Trophoblast cell (in vitro differentiated cells and primary cell): ENCODE results near the gene CCL2.

Source experiments
- DNase-seq, 2 donors: peaks; one replicate each; pipeline ENCODE4 v3.0.0-alpha.2; 2016
- H2AFZ ChIP-seq: 2 replicates; pipeline ENCODE4 v1.6.1; 2013; ENCODE audit warnings: low read length, moderate library complexity, mild to moderate bottlenecking; ENCODE audit not compliant: insufficient read depth, poor library complexity
- H2AK5ac ChIP-seq: 2 replicates; pipeline ENCODE4 v1.6.1; 2013; ENCODE audit warnings: mild to moderate bottlenecking, low read length
- H2BK120ac ChIP-seq: 2 replicates; pipeline ENCODE4 v1.6.1; 2013; ENCODE audit warnings: low read length, mild to moderate bottlenecking, moderate library complexity; ENCODE audit not compliant: insufficient read depth, poor library complexity
- H2BK12ac ChIP-seq: 2 replicates; pipeline ENCODE4 v1.6.1; 2013; ENCODE audit warnings: mild to moderate bottlenecking, low read length, moderate library complexity
- H2BK5ac ChIP-seq: 2 replicates; pipeline ENCODE4 v1.6.1; 2013; ENCODE audit warnings: low read length, low read depth, moderate library complexity, mild to moderate bottlenecking; ENCODE audit not compliant: poor library complexity
- H3K14ac ChIP-seq: 2 replicates; pipeline ENCODE4 v1.6.1; 2013; ENCODE audit warnings: mild to moderate bottlenecking, low read length
- H3K18ac ChIP-seq: 2 replicates; pipeline ENCODE4 v1.6.1; 2013; ENCODE audit warnings: mild to moderate bottlenecking, low read length
- H3K23ac ChIP-seq: 2 replicates; pipeline ENCODE4 v1.6.1; 2013; ENCODE audit warnings: low read length
- H3K27ac ChIP-seq: 2 replicates; pipeline ENCODE4 v1.5.1; 2013; ENCODE audit warnings: low read depth, mild to moderate bottlenecking, inconsistent platforms, low read length, moderate library complexity
- H3K27me3 ChIP-seq: 2 replicates; pipeline ENCODE4 v1.6.1; 2013; ENCODE audit warnings: inconsistent platforms, mild to moderate bottlenecking, low read length, moderate library complexity; ENCODE audit not compliant: insufficient read depth
- H3K36me3 ChIP-seq, 2 experiments: 1 replicate in 1 of 2; 2 replicates in 1 of 2; pipeline ENCODE4 v1.6.1; 2013; ENCODE audit warnings: low read length in 2 of 2, mild to moderate bottlenecking in 2 of 2, moderate library complexity in 1 of 2; ENCODE audit not compliant: insufficient read depth in 2 of 2, control insufficient read depth in 1 of 2
- H3K4ac ChIP-seq: 2 replicates; pipeline ENCODE4 v1.6.1; 2013; ENCODE audit warnings: low read depth, mild to moderate bottlenecking, low read length, moderate library complexity
- H3K4me1 ChIP-seq, 2 experiments: 1 replicate in 1 of 2; 2 replicates in 1 of 2; pipeline ENCODE4 v1.6.1; 2013; ENCODE audit warnings: low read length in 2 of 2, mild to moderate bottlenecking in 2 of 2, moderate library complexity in 1 of 2; ENCODE audit not compliant: insufficient read depth in 2 of 2, control insufficient read depth in 1 of 2
- H3K4me2 ChIP-seq: 2 replicates; pipeline ENCODE4 v1.6.1; 2013; ENCODE audit warnings: inconsistent platforms, mild to moderate bottlenecking, low read length, moderate library complexity
- H3K4me3 ChIP-seq: 2 replicates; pipeline ENCODE4 v1.5.1; 2013; ENCODE audit warnings: mild to moderate bottlenecking, low read depth, low read length, inconsistent platforms
- H3K79me1 ChIP-seq: one replicate; pipeline ENCODE4 v1.6.1; 2013; ENCODE audit warnings: low read length
- H3K79me2 ChIP-seq: 2 replicates; pipeline ENCODE4 v1.6.1; 2013; ENCODE audit warnings: low read length, mild to moderate bottlenecking; ENCODE audit not compliant: control insufficient read depth, insufficient read depth, poor library complexity
- H3K9ac ChIP-seq: 2 replicates; pipeline ENCODE4 v1.6.1; 2013; ENCODE audit warnings: mild to moderate bottlenecking, low read length
- H3K9me3 ChIP-seq: 2 replicates; pipeline ENCODE4 v1.6.1; 2013; ENCODE audit warnings: low read depth, mild to moderate bottlenecking, control low read depth, inconsistent platforms, low read length; ENCODE audit not compliant: insufficient read depth
- H4K12ac ChIP-seq: 2 replicates; pipeline ENCODE4 v1.6.1; 2013; ENCODE audit warnings: low read depth, mild to moderate bottlenecking, low read length, moderate library complexity
- H4K8ac ChIP-seq: 2 replicates; pipeline ENCODE4 v1.6.1; 2013; ENCODE audit warnings: low read depth, mild to moderate bottlenecking, low read length, moderate library complexity
- H4K91ac ChIP-seq: one replicate; pipeline ENCODE4 v1.6.1; 2013; ENCODE audit warnings: low read depth, mild to moderate bottlenecking, low read length, moderate library complexity
- WGBS: extraction: QIAGEN DNeasy Blood & Tissue Kit; methylation state at CpG from one replicate; pipeline ENCODE4 v1.1.7; 2013; ENCODE audit warnings: missing lambda C conversion rate; ENCODE audit not compliant: insufficient read length, insufficient coverage; ENCODE audit errors: extremely low coverage; 5-methylcytosine and 5-hydroxymethylcytosine counted together

CCL2 gene

DNA sequence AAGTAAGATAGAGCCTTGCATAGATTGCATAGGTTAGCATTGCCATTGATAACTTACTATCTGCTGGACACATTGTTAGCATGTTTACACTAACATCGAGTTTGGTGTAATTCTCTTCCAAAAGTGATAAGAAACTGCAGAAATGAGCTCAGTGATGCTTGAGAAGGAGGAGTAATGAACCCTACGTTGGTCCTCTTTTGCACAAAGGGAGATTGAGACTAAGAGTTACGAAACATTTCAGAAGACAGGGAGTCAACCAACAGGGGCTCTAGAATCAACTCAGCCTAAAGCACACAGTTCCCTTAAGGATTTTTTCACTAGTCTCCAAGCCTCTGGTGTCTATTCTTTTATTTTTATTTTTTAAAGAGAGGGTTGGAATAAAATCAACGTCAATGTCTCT is 21.7 kb downstream of the CCL2 start:
- no peak overlapping the region for H3K27ac ChIP-seq
- no peaks in the 10 kb centered on the region for H3K79me1 ChIP-seq
- no peak overlapping the region for H2BK5ac ChIP-seq
- H2BK120ac ChIP-seq, result no peak overlapping the region
- no peak overlapping the region for H2BK12ac ChIP-seq
- no peak for DNase-seq
- no peak overlapping the region for H3K4ac ChIP-seq
- no peak overlapping the region for H2AK5ac ChIP-seq
- no peak overlapping the region for H3K14ac ChIP-seq
- H3K23ac ChIP-seq, result no peak overlapping the region
- no peaks in the 10 kb centered on the region for H3K79me2 ChIP-seq
- H3K18ac ChIP-seq, result no peak overlapping the region
- H3K4me3 ChIP-seq, result no peak overlapping the region
- no peaks in the 10 kb centered on the region for H3K4me1 ChIP-seq
- no peak overlapping the region for H3K9ac ChIP-seq
- WGBS, result no CpG with 5 or more reads among the region's 4 CpGs
- H4K12ac ChIP-seq, result no peak overlapping the region
- H3K27me3 ChIP-seq, result no peaks in the 10 kb centered on the region
- no peak overlapping the region for H3K4me2 ChIP-seq
- no peak overlapping the region for H4K91ac ChIP-seq
- H2AFZ ChIP-seq, result no peak overlapping the region
- H3K36me3 ChIP-seq, result no peaks in the 10 kb centered on the region
- H3K9me3 ChIP-seq, result no peaks in the 10 kb centered on the region
- H4K8ac ChIP-seq, result no peak overlapping the region

DNA sequence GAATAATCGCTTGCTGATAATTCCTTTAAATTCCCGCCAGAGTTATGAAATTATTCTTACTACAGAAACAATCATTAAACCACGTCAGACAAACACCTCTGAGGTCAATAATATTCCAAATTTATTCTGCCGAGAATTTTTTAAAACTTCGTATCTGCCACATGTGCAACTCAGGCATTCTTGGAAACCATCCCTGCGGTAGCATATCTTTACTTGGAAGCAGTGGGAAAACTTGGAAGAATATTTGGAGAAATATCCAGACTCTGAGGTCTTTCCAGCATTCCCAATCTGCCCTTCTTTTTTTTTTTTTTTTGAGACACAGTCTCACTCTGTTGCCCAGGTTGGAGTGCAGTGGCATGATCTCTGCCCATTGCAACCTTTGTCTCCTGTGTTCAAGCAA is 28.5 kb downstream of the CCL2 start:
- Histone ChIP-seq H2AFZ (no peak overlapping the region), H2BK120ac (no peak overlapping the region), H3K4me1 (no peaks in the 10 kb centered on the region), H3K9me3 (no peaks in the 10 kb centered on the region), H3K27me3 (no peaks in the 10 kb centered on the region), H2AK5ac (no peak overlapping the region), H3K4me2 (no peak overlapping the region), H3K4ac (no peak overlapping the region), H3K36me3 (no peaks in the 10 kb centered on the region), H3K79me2 (no peaks in the 10 kb centered on the region), H3K14ac (no peak overlapping the region), H4K91ac (no peak overlapping the region), H2BK5ac (no peak overlapping the region), H4K12ac (no peak overlapping the region), H3K9ac (no peak overlapping the region), H3K27ac (no peak overlapping the region), H4K8ac (no peak overlapping the region), H3K4me3 (no peak overlapping the region), H2BK12ac (no peak overlapping the region), H3K79me1 (no peaks in the 10 kb centered on the region), H3K23ac (no peak overlapping the region), H3K18ac (no peak overlapping the region)
- no CpG with 5 or more reads among the region's 6 CpGs for WGBS
- DNase-seq, result no peak

DNA sequence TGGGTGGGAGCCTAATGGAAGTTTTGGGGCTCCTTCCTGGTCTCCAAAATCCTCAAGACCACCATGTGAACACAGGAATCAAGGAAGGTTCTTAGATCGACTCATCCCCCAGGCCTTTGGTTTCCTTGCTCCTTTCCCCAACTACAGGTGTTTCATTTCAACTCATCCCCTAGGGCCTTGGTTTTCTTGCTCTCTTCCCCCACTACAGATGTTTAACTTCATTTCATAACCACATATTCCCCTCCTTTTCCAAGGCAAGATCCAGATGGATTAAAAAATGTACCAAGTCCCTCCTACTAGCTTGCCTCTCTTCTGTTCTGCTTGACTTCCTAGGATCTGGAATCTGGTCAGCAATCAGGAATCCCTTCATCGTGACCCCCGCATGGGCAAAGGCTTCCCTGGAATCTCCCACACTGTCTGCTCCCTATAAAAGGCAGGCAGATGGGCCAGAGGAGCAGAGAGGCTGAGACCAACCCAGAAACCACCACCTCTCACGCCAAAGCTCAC is 30.3 kb downstream of the CCL2 start, which contains the start of gene CCL11:
TSS of gene CCL11 (plus strand) at position 457 of the 507 bp plus-strand sequence. CDS start 67 bp downstream, outside the sequence.
- Histone ChIP-seq H2BK5ac (no peak within 1 kb of the TSS), H3K4ac (no peak within 1 kb of the TSS), H3K9me3 (peaks cover 2% of the 10 kb centered on the region), H3K18ac (no peak within 1 kb of the TSS), H2BK12ac (no peak within 1 kb of the TSS), H2AK5ac (no peak within 1 kb of the TSS), H3K14ac (no peak within 1 kb of the TSS), H3K79me2 (no peaks in the 10 kb centered on the region), H4K91ac (no peak within 1 kb of the TSS), H3K4me1 (no peaks in the 10 kb centered on the region), H3K27ac (no peak within 1 kb of the TSS), H4K8ac (no peak within 1 kb of the TSS), H3K79me1 (no peaks in the 10 kb centered on the region), H4K12ac (no peak within 1 kb of the TSS), H3K4me2 (no peak within 1 kb of the TSS), H3K23ac (no peak within 1 kb of the TSS), H3K27me3 (no peaks in the 10 kb centered on the region), H3K9ac (no peak within 1 kb of the TSS), H2AFZ (no peak within 1 kb of the TSS), H3K4me3 (no peak within 1 kb of the TSS), H3K36me3 (no peaks in the 10 kb centered on the region), H2BK120ac (no peak within 1 kb of the TSS)
- no CpG with 5 or more reads among the region's 4 CpGs for WGBS
- no peak for DNase-seq

DNA sequence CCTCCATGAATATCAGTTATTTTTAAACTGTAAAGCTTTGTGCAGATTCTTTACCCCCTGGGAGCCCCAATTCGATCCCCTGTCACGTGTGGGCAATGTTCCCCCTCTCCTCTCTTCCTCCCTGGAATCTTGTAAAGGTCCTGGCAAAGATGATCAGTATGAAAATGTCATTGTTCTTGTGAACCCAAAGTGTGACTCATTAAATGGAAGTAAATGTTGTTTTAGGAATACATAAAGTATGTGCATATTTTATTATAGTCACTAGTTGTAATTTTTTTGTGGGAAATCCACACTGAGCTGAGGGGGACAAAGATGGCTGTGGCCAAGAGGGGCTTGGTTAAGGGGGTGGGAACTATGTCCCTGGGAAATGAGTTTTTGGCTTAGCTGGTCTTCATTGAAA is 32.8 kb downstream of the CCL2 start:
- no peak overlapping the region for H3K23ac ChIP-seq
- H3K9ac ChIP-seq, result no peak overlapping the region
- no peak overlapping the region for H4K91ac ChIP-seq
- H2BK5ac ChIP-seq, result no peak overlapping the region
- no peak overlapping the region for H3K4ac ChIP-seq
- no peak overlapping the region for H3K27ac ChIP-seq
- no peak overlapping the region for H4K12ac ChIP-seq
- H3K36me3 ChIP-seq, result no peaks in the 10 kb centered on the region
- no peak overlapping the region for H3K18ac ChIP-seq
- no peak overlapping the region for H2BK120ac ChIP-seq
- no peaks in the 10 kb centered on the region for H3K4me1 ChIP-seq
- no peak overlapping the region for H2AK5ac ChIP-seq
- H3K9me3 ChIP-seq, result peaks cover 2% of the 10 kb centered on the region
- H3K79me2 ChIP-seq, result no peaks in the 10 kb centered on the region
- H3K14ac ChIP-seq, result no peak overlapping the region
- H4K8ac ChIP-seq, result no peak overlapping the region
- WGBS, result no CpG with 5 or more reads among the region's 2 CpGs
- H3K4me3 ChIP-seq, result no peak overlapping the region
- DNase-seq, result no peak
- H3K79me1 ChIP-seq, result no peaks in the 10 kb centered on the region
- H3K27me3 ChIP-seq, result no peaks in the 10 kb centered on the region
- no peak overlapping the region for H3K4me2 ChIP-seq
- no peak overlapping the region for H2BK12ac ChIP-seq
- H2AFZ ChIP-seq, result no peak overlapping the region
